Epithelial cell of esophagus (primary cell): ENCODE data around the gene IDH3A.

Experiments
- DNase-seq: peaks from one replicate; pipeline ENCODE4 v3.0.0; 2010; ENCODE audit warnings: low read depth
- H3K4me3 ChIP-seq: 2 replicates; pipeline ENCODE4 v1.5.1; 2011; ENCODE audit warnings: mild to moderate bottlenecking, low read length, control low read depth
- CTCF ChIP-seq: IDR thresholded peaks from 2 replicates; pipeline ENCODE4 v1.5.1; 2011; ENCODE audit warnings: low read depth, mild to moderate bottlenecking, low read length, control low read depth, inconsistent platforms; ENCODE audit not compliant: insufficient read depth; ENCODE audit errors: missing control alignments

Gene IDH3A

GRCh38 chr15:78149068-78149804 is at the start of gene IDH3A:
TSS of gene IDH3A (plus strand) at chr15:78149362. CDS start at chr15:78149404, 42 bp downstream.
- peak; percentile 97 for DNase-seq
- peak within 1 kb of the TSS; percentile 70 for H3K4me3 ChIP-seq
- no peak for TF ChIP-seq CTCF

- TF ChIP-seq CTCF = no peak
- no peak for DNase-seq
- H3K4me3 ChIP-seq = no peak overlapping the region
Measured at GRCh38 chr15:78100886-78101285, 48.3 kb upstream of the IDH3A start.

- TF ChIP-seq CTCF = no peak
- DNase-seq = peak; percentile 61
- H3K4me3 ChIP-seq = no peak overlapping the region
Measured at GRCh38 chr15:78101423-78102105, 47.6 kb upstream of the IDH3A start.

- TF ChIP-seq CTCF = no peak
- H3K4me3 ChIP-seq = no peak overlapping the region
- DNase-seq = no peak
Measured at GRCh38 chr15:78102211-78102610, 47.0 kb upstream of the IDH3A start.

- no peak for DNase-seq
- no peak for TF ChIP-seq CTCF
- H3K4me3 ChIP-seq = no peak overlapping the region
Measured at GRCh38 chr15:78102741-78103140, 46.4 kb upstream of the IDH3A start.

GRCh38 chr15:78103406-78104118 is 45.6 kb upstream of the IDH3A start:
- DNase-seq = no peak
- no peak for TF ChIP-seq CTCF
- no peak overlapping the region for H3K4me3 ChIP-seq
